SK-N-SH treated with all-trans-retinoic acid at 6 μM for 48 hours (cell line): ENCODE measurements around the gene PPP4R3A.
A peak's percentile ranks its signal among the peaks of the same experiment; 100 is the strongest.

ENCODE experiments used
- ATAC-seq: fragments of 200-7000 bp; cut with Tn5 transposase; 3 replicates; pipeline ENCODE4 v1.9.1; 2020; ENCODE audit warnings: mild to moderate bottlenecking, moderate library complexity
- BACH2 ChIP-seq: fragments of 250-450 bp; sonication (Bioruptor Pico); IDR thresholded peaks from 2 replicates; pipeline ENCODE4 v1.9.0; 2021; ENCODE audit warnings: mild to moderate bottlenecking, borderline replicate concordance
- CREB5 ChIP-seq: fragments of 250-450 bp; sonication (Bioruptor Pico); IDR thresholded peaks from 2 replicates; pipeline ENCODE4 v1.5.1; 2020; ENCODE audit warnings: low read depth, mild to moderate bottlenecking, moderate library complexity
- GLIS3 ChIP-seq: fragments of 250-450 bp; sonication (Bioruptor Pico); IDR thresholded peaks from 2 replicates; pipeline ENCODE4 v1.5.0; 2020; ENCODE audit warnings: mild to moderate bottlenecking, moderate library complexity
- OSR1 ChIP-seq: fragments of 250-450 bp; sonication (Bioruptor Pico); IDR thresholded peaks from 2 replicates; pipeline ENCODE4 v1.8.0; 2022; ENCODE audit warnings: moderate library complexity, mild to moderate bottlenecking, inconsistent platforms
- PATZ1 ChIP-seq: fragments of 250-450 bp; sonication (Bioruptor Pico); IDR thresholded peaks from 2 replicates; pipeline ENCODE4 v1.8.0; 2020; ENCODE audit warnings: mild to moderate bottlenecking, moderate library complexity, borderline replicate concordance
- POU6F1 ChIP-seq: fragments of 250-450 bp; sonication (Bioruptor Pico); IDR thresholded peaks from 2 replicates; pipeline ENCODE4 v1.8.0; 2021; ENCODE audit warnings: low read depth, mild to moderate bottlenecking, moderate library complexity, borderline replicate concordance
- RARB ChIP-seq: fragments of 250-450 bp; sonication (Bioruptor Pico); IDR thresholded peaks from 2 replicates; pipeline ENCODE4 v1.8.0; 2021; ENCODE audit warnings: mild to moderate bottlenecking, moderate library complexity
- SNAI2 ChIP-seq: fragments of 250-450 bp; sonication (Bioruptor Pico); IDR thresholded peaks from 2 replicates; pipeline ENCODE4 v1.5.0; 2020; ENCODE audit warnings: mild to moderate bottlenecking, moderate library complexity
- TCF4 ChIP-seq: fragments of 250-450 bp; sonication (Bioruptor Pico); IDR thresholded peaks from 2 replicates; pipeline ENCODE4 v1.8.0; 2021; ENCODE audit warnings: mild to moderate bottlenecking, moderate library complexity, borderline replicate concordance
- TOX ChIP-seq: fragments of 250-450 bp; sonication (Bioruptor Pico); IDR thresholded peaks from 2 replicates; pipeline ENCODE4 v1.8.0; 2021; ENCODE audit warnings: mild to moderate bottlenecking, moderate library complexity, borderline replicate concordance
- TSHZ2 ChIP-seq: fragments of 250-450 bp; sonication (Bioruptor Pico); IDR thresholded peaks from 2 replicates; pipeline ENCODE4 v1.5.0; 2020; ENCODE audit warnings: mild to moderate bottlenecking, moderate library complexity
- ZC3H10 ChIP-seq: fragments of 250-450 bp; sonication (Bioruptor Pico); IDR thresholded peaks from 2 replicates; pipeline ENCODE4 v1.5.1; 2021; ENCODE audit warnings: mild to moderate bottlenecking, moderate library complexity
- ZFP3 ChIP-seq: fragments of 250-450 bp; sonication (Bioruptor Pico); IDR thresholded peaks from 2 replicates; pipeline ENCODE4 v1.5.0; 2020; ENCODE audit warnings: mild to moderate bottlenecking, moderate library complexity
- ZFP30 ChIP-seq: fragments of 450-650 bp; formaldehyde crosslinking; IDR thresholded peaks from 2 replicates; pipeline ENCODE4 v1.5.0; 2022; ENCODE audit warnings: mild to moderate bottlenecking, moderate library complexity
- ZNF565 ChIP-seq: fragments of 450-650 bp; formaldehyde crosslinking; conservative IDR thresholded peaks from 2 replicates; pipeline ENCODE4 v1.5.0; 2020; ENCODE audit warnings: low read depth, mild to moderate bottlenecking, moderate library complexity

The PPP4R3A gene

GRCh38 chr14:91510171-91511042, at the start of gene PPP4R3A:
TSS of gene PPP4R3A (minus strand) at chr14:91510310. CDS start at chr14:91509647, 663 bp downstream.
- no peak for TF ChIP-seq TCF4 (CRISPR knock-in tag)
- TF ChIP-seq PATZ1 = no peak
- TF ChIP-seq TSHZ2 (CRISPR knock-in tag) = 0 out of 2 replicates have a peak, but pooled peaks have one; percentile 23
- peak; percentile 58; the same call in 1 of the 2 replicates for TF ChIP-seq SNAI2 (CRISPR knock-in tag)
- 0 out of 2 replicates have a peak, but pooled peaks have one; percentile 5 for TF ChIP-seq ZC3H10 (CRISPR knock-in tag)
- peak; percentile 7; the same call in 1 of the 2 replicates for TF ChIP-seq ZNF565
- 0 out of 2 replicates have a peak, but pooled peaks have one; percentile 33 for TF ChIP-seq RARB (CRISPR knock-in tag)
- no peak for TF ChIP-seq BACH2 (CRISPR knock-in tag)
- 0 out of 2 replicates have a peak, but pooled peaks have one; percentile 25 for TF ChIP-seq ZFP3 (CRISPR knock-in tag)
- peak; percentile 41; the same call in 1 of the 2 replicates for TF ChIP-seq GLIS3 (CRISPR knock-in tag)
- TF ChIP-seq, all 23 proteins: peak for 7
- peak; percentile 94 for ATAC-seq

- no peak for TF ChIP-seq TOX (CRISPR knock-in tag)
- TF ChIP-seq ZC3H10 (CRISPR knock-in tag) = no peak
- TF ChIP-seq CREB5 (CRISPR knock-in tag) = no peak
- no peak for TF ChIP-seq OSR1 (CRISPR knock-in tag)
- ATAC-seq = no peak
Observed at GRCh38 chr14:91555531-91555930, 45.4 kb upstream of the PPP4R3A start.

GRCh38 chr14:91554535-91555332, 44.6 kb upstream of the PPP4R3A start:
- no peak for ATAC-seq
- TF ChIP-seq POU6F1 (no peak), ZFP30 (no peak), TSHZ2 (CRISPR knock-in tag) (no peak), PATZ1 (no peak), GLIS3 (CRISPR knock-in tag) (no peak)
